Prostate gland (tissue), 2 donors: ENCODE measurements around the gene PLCH1.

ENCODE experiments used
- POLR2A ChIP-seq: fragments of 450-650 bp; IDR thresholded peaks from one replicate; pipeline ENCODE4 v1.6.1; 2016; ENCODE audit warnings: antibody characterized with exemption, mild to moderate bottlenecking
- TF ChIP-seq, protein P1 (sequence below), 4 experiments: fragments of 200-600 bp in 2 of 4; fragments of 450-650 bp in 2 of 4; sonication (generic) in 2 of 4; IDR thresholded peaks; 1 replicate in 3 of 4; 2 replicates in 1 of 4; pipeline ENCODE4 v1.5.1; 2016 to 2019; ENCODE audit warnings: antibody characterized with exemption in 4 of 4, mild to moderate bottlenecking in 2 of 4, moderate library complexity in 2 of 4

DNA sequence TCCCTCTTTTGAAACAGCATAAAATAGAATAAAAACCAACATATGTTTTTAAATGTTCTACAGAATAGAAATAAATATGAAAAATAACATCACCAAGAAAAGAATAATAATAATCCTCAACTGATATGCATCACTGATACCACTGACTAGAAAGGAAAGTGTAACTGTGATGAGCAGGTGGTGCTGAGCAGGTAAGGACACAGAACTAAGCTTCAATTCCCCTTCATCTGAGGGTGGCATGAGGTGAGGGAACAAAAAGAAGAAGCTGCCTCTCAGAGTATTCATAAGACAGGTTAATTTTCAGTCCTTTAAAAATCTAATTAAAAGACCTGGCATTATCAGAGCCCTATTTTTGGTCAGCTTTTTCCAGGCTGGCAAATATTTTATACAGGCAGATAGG lies 216.3 kb downstream of the PLCH1 start:
- no peak for TF ChIP-seq POLR2A
- TF ChIP-seq, protein P1, sequence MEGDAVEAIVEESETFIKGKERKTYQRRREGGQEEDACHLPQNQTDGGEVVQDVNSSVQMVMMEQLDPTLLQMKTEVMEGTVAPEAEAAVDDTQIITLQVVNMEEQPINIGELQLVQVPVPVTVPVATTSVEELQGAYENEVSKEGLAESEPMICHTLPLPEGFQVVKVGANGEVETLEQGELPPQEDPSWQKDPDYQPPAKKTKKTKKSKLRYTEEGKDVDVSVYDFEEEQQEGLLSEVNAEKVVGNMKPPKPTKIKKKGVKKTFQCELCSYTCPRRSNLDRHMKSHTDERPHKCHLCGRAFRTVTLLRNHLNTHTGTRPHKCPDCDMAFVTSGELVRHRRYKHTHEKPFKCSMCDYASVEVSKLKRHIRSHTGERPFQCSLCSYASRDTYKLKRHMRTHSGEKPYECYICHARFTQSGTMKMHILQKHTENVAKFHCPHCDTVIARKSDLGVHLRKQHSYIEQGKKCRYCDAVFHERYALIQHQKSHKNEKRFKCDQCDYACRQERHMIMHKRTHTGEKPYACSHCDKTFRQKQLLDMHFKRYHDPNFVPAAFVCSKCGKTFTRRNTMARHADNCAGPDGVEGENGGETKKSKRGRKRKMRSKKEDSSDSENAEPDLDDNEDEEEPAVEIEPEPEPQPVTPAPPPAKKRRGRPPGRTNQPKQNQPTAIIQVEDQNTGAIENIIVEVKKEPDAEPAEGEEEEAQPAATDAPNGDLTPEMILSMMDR (IDR thresholded peaks at IDR 0.05): no peak
